CD4-positive, alpha-beta T cell treated with Interleukin-6 for 4 hours (primary cell): ENCODE results near the gene CAMTA1.

Source experiments
- DNase-seq: peaks from one replicate; pipeline ENCODE4 v3.0.0-alpha.2; 2020; ENCODE audit warnings: mixed read lengths

The CAMTA1 gene

DNA sequence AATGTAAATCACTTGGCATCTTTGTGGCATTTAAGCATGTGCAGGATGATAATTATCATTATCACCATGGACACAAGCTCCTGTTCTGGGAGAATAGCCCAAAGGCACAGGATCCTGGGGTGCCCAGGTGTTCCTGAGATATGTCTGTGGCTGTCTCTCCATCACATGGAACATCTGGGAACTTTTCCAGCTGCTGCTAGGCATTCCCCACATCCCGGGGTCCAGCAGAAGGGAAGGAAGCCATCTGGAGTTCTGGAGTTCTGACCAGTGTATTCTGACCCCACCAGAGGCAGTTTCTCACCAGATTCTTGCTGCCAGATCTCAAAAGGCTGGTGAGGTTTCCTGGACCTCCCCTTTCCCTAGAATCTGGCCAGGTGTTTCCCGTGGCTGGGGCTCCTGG is 726.1 kb downstream of the CAMTA1 start:
- no peak for DNase-seq

DNA sequence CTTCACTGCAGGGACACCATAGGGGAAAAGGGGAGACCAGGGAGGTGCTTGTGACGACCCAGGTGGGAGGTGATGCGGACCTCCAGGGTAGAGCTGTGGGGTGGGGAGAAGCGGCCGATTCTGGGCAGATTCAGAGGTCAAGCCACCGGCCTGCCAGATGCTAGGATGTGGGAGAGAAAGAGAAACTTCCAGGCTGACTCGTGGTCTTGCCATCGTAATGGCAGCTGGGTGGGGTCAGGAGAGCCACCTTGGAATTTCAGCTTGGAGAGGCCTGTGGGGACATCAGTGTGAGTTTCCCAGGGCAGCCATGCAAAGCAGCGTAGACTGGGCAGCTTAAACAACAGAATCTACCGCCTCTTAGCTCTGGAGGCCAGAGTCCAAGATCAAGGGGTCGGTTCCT is 727.8 kb downstream of the CAMTA1 start:
- DNase-seq, result no peak

DNA sequence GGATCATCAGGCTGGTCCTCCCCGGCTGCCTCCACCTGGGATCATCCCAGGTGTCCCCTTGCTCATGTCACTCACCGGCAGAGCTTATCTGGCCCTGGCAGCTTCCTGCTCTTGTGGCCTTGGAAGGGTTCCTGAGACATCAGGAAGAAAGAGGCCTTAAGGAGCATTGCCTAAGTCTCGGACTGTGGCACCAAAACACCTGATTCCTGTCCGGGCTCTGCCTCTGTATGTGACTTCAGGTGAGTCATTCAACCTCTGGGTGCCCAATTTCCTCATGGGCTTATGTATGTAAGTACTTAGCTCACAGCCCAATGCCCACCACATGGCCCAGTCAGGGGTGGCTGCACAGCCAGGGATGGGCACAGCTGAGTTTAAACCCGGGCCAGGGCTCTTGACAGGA is 729.9 kb downstream of the CAMTA1 start:
- DNase-seq, result no peak

DNA sequence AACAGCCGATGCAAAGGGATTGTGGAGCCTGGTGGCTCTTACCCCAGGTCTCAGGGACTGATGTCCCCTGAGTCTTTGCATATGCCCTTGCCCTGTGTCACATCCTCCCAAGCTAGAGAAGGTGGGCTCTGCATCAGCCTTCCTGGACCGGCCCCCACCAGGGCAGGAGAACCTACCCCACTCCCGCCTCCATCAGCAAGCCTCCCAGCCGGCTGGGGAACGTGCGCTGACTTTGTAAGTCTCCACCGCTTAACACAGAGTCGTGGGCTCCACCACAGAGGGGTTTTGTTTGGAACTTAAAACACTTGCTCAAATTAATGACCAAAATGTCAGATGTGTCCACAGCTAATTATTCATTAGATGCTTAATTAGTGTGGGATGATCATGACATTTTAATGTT is 730.6 kb downstream of the CAMTA1 start:
- no peak for DNase-seq

DNA sequence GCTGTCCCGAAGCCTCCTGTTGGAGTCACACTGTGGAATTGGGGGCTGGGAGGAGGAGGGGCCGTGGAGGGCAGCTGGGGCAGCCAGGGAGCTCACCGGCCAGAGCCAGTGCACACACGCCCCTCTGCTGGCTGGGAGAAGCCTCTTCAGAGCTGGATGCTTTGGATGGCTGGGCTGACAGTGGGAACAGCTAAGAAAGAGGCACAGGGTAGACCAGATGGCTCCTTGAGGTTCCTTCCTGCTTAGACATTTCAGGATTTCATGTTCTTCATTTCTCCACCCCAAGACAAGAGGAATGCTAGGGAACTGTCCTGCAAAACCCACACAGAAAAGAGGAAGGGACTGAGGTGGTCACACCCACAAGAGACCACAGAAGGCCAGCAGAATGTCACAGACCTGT is 731.1 kb downstream of the CAMTA1 start:
- no peak for DNase-seq

DNA sequence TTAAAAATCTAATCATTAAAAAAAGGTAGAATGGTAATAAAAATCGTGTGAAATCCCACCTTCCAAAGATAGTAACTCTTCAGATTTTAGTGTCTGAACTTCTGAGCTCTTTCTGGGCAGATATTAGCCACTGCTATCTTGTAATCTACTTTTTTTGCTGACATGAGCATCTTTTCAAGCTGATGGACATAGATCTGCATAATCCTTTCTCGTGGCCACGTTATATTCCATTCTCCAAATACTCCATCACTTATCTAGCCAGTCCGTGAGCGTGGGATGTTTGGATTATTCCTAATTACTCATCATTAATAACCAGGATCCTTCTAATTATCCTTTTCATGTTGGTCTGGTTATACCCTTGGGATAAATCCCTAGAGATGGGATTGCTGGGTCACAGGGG is 731.7 kb downstream of the CAMTA1 start:
- no peak for DNase-seq

DNA sequence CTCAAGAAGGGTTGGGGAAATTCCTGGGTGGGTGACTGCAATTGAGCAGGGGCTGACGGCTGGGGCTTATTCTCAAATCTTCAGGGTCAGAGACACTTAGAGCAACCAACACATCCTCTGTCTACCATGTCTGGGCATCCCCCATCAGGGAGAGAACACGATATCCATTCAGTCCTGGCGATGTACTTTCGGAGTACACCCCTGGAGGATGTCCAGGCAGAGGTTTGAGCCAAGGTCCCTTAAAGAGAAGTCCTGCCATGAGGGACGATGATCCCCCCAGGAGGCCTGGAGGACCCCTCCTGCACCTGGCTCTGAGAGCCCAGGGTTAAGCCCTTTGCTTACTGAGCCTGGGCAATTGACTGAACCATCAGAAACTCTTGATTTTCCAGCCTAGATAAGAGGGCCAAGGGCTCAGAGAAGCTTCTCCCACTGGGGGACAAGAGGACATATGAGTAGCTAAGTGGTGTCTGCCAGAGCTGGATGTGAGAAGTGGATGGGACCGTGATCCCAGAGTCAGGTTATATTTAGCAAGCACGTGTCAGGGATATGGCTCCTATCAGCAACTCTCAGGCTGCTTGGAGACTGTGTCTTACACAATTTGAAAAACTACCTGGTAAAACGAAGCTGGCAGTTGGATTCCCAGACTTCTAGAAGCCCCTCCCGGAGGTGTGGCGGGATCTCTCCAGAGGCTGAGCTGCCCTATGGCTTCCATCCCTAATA is 732.5 kb downstream of the CAMTA1 start:
- no peak for DNase-seq

DNA sequence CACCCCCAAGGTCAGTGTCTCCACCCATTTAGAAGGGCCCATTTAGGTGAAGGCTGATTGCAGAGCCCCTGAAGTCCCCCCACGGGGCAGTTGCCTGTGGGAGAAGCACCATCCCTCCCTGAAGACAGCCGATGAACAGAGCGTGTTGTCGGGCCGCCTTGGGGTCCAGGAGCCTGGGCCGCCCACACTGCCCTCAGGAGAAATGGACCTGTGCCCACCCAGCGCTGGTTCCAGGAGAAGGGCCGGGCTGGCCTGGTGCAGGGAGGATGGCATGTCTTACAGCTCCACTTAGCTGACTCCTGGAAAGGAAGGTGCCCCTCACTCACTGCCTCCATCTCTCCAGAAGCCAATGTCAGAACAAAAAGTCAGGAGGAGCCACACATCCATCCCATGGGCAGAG is 733.2 kb downstream of the CAMTA1 start:
- no peak for DNase-seq

DNA sequence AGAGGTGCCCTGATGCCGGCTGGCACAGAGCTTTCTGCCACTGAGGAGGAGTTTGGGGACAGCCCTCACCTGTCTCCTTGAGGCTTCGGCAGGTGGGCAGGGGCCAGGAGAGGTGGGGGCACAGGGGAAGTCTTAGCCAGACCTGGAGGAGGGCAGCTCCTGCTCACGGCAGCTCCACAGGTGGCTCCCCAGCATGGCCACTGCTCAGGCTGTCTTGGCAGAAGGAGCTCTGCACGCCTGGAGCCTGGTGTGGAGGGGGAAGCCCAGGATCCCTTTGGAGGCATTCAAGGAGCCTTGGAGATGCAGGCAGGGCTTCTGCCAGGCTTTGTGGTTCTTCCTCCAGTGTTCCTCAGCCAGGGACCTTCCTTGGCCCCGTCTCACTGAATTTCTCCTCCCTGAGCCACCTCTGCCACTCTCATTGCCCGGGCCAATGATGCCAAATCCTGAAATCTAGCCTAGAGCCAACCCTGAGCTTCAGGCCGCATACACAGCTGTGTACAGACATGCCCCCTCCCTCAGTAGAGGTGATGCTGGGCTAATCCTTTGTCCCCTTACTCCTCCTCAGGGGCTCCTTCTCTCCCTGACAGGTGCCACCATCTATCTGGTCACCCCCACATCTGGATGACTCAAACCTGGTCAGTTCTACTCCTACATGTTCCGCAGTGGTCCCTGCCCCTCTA is 734.1 kb downstream of the CAMTA1 start:
- no peak for DNase-seq

DNA sequence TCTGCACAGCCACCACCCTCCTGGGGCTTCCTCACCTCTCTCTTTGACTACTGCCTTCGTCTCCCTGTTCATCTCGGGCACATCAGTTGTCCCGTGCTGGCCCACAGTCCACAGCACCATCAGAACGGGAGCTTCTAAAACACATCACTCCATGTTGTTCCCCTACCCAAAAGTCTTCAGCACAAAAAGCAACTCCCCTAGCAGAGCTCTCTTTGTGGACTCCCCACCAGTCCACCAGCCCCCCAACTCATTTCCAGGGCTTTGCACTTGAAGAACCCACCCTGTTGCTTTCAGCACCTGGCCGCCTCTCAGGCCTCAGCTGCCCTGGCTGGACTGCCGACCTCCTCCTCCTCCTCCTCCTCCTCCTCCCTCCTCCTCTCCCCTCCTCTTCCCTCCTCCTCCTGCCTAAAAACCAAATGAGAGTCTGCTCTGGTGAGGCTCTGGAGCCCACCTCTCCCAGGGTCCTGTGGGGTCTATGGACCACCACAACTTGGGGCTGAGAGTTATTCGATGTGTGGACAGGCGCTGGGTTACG is 734.7 kb downstream of the CAMTA1 start:
- no peak for DNase-seq

DNA sequence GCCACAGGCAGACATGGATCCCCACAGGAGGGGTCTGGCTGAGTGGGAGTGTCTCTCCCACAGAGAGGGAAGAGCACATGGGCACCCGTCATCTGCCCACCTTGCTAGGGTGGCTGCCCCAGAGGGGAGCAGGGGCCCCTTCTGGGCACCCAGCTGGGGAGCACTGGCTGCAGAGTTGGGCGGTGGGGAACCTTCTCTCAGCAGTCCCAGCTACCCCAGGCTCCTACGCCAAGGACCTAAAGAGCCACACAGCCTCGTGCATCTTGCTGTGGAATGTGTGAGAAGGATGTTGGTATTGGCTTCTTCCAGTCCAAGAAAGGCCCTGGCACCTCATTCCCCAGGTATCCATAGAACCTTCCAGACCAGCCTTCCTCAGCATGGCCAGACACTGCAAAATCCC is 735.2 kb downstream of the CAMTA1 start:
- no peak for DNase-seq

DNA sequence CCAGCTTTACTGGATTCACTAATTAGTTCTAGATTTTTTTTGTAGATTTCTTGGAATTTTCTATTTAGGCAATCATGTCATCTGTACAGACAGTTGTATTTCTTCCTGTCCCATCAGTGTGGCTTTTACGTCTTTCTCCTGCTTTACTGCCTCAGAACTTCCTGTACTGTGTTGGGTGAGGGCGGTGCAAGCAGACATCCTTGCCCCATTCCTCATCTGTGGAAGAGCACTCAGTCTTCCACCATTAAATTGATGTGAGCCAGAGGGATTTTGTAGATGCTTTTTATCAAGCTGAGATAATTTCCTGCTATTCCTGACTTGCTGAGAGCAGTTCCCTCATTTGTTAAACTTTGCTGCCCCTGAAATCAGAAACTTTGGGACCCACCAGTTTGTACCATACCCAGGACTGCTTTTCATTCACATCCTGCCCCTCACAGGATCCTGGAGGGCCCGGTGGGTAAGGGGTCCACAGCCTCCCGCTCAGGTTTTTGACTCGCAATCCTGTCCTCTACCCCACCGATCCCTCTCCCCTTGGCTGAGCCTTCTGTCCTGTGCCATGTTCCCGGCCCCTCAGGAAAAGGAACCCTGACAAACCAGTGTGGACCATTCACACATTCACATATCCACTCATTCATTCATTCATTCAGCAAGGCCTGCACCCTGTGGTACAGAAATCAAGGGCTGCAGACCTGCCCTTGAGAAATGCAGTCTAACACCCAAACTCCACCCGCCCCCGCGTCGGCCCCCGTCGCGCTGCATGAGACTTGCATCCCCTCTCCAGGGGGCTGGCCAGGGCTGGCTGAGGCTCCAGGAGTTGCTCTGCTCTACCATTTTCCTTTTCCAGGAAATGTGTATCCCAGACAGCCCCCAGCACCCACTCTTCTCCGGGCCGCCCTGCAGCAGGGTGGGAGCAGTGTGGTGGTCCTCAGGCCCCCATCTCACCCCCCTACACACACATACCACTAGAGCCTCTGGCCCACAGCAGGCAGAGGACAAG is 739.4 kb downstream of the CAMTA1 start:
- DNase-seq, result no peak

DNA sequence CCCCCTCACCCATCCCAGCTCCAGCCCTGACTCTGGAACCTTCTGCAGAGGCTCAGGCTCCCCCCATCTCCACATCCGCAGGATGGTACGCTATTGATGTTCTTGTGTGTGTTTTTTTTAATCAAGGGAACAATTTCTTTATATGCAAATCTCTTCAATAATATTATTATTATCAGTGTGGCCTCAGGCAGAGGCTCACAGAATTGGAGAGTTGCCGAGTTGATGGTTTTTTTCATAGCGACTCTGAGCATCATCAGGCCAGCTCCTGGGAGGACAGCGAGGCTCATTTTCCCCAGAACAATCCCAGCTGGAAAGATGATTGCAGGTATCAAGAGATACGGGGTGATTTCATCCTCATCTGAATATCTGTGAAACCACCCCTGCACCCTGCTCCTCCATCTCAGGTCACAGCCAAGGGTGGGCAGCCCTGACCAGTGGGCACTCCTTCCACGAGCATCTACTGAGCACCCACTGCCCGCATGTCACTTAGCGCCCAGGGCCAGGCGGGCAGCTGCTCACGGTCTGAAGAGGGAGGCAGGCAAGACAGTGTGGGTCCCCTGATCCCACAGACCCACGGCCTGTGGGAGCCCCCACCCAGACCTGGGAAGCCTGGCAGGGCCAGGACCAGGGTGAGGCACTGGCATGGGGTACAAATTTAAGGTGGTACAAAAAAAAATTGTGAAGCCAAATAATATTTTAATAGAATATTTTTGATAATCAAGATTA is 740.2 kb downstream of the CAMTA1 start:
- DNase-seq, result no peak

DNA sequence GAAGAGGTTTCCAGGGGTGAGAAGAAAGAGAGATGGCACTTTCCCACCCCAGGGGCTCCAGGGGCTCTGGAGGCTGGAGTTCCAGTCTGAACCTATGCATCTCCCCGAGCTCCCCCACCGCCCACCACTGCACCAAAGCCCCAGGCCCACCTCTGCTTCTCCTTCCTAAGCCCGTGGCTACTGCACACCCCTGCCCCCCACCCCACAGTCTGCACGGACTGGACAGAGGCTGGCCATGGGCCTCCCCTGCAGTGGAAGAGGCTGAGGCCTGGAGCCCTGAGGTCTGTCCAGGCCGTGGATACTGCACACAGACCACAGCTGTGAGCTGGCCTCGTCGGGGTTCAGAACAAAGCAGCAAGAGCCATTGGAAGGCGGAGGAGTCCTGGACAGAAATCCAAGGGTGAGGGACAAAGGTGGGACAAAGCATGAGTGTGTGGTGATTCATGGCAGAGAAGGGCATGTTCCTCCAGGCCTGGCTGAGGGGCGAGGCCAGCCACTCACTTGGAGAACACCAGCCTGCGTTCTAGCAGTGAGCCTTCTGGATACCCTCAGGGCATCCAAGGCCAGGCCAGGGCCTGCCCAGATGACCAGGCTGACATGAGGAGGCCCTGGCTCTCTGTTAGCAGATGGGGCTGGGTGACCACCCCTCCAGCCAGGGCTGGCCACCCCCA is 741.1 kb downstream of the CAMTA1 start:
- DNase-seq, result no peak

DNA sequence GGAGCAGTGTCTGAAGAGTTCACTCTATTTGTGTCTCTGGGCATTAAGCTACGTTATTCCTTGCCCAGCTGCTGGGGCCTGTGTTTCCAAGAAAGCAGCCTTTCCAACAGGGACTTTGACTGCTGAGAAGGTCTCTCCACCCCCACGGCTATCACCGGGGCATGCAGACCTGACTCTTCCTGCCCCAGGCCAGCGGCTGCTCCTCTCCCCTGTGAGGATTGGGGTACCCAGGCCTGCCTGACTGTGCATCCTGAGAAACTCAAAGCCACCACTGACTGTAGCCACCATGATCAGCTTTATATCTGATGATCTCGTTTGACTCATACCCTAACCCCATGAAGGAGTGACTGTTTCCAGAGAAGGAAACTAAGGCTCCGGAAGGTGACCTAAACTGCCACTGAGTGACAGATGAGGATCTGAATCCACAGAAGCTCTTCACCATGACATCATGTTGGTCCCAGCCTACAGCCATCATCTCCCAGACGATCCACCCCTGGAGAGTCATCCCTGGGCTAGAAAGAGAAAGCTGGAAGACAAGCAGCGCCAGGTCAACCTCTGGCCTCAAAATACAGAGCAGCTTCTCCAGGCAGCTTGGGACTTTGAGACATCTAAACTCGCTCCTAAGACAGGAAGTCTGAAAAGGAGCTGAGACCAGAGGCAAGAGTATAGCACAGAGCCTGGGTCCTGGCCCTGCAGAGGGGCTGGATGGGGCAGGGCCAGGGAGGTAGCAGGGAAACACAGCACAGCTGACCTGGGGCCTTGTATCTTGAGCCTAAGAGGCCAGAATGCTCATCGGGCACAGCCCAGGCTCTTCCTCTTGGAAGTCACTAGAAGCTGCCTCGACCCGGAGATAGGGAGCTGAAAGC is 741.8 kb downstream of the CAMTA1 start:
- DNase-seq, result no peak

DNA sequence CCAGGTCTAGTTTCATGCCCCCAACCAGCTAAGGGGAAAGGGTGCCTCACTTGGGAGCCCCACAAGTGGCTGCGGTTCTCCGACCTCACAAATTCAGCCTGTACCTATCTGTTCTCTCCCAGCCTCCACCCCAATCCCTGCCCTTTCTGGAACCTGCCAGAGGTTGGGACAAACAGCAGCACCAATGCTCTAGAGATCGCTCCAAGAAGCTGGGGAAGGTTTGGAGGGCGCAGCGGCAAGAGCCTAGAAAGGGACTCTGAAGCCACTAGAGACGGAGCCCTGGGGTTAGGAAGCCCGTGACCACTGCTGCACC is 742.4 kb downstream of the CAMTA1 start:
- DNase-seq, result no peak

DNA sequence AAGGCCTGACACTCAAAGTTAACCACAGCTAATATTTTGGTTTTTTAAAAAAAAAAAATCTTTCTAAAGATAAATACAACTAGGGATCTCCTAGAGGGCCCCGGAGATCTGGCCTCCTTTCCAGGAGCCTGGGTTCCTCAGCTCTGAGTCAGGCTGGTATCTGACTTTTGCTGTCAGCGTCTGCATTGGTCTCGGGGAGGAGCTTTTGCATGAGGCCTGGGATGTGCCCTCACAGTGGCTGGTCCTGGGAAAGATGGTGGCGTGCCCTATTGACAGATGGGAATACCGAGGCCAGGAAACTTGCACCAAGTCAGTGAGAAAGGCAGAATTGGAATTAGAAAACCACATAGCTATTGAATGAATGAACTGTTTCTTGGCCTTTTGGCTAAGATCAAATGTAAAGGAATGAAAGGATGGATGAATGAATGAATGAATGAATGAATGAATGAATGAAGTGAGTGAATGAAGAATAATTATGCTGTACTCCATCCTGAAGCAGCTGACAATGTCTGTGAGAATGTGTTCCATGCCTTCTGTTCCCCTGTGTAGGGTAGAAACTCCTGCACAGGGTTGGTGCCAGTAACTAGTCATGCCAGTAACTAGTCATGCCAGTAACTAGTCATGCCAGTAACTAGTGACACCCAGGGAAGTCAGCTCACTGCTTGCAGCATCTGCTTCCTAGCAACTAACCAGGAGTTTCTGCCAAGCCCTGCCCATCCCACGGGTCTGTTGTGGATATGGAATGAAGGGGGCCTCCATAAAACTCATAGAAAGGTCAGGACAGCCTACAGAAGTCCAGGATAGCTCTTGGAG is 743.3 kb downstream of the CAMTA1 start:
- DNase-seq, result no peak

DNA sequence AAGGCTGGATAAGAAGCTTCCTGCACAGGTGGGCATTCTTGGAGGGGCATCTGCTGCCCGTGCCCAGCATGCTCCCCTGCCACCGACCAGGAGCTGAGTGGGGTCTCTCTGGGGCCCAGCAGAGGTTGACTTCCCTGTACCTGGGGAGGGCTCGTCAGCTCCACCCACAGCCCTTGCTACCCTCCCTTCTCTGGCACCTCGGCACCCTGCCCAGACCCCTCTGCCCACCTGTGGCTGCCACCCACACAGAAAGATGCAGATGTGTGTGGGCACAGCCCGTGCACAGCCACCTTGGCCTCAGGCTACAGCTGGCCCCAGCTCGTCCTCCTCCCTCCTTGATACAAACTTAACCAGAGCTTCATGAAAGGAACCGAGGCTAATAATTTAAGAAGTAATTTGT is 744.7 kb downstream of the CAMTA1 start:
- DNase-seq, result no peak

DNA sequence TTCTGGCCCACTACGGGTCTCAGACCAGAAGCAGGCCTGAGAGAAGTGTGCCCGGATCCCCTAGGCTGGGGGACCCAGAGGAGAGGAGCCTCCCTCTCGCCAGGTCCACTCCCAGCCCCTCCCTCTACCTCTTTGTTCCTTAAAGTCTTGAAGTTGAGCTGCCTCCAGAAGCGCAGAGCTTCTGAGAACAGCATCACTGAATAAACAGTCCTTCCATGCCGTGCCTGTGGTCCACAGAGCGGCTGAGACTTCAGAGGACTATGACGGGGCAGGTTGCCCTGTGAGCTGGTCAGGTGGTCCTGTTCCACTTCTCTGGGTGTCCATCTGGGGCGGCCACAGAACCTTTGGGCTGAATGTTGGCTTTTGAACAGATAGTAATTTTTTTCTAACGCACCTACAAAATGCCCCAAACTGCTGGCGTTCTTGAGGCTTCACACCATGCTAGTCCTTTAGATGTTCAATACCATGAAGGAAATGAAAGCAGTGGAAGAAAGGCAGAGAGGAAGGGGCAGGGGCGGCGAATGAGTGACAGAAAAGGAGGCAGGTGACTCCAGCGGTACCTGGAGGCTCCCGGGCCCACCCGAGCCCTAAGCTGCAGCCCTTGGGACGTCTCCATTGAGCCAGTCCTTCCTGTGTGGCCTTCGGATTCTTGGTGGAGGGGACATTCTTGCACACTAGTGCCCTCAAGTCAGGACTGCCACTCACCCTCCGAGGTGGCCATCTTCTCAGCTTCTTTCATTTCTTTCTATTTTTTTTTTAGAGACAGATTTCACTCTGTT is 746.5 kb downstream of the CAMTA1 start:
- DNase-seq, result no peak
